ENCODE results near the gene TXNDC17. TPM values are rescaled to one million over a fixed set of nuclear protein-coding genes. Genes with fewer than 3 reads are reported as not detected.

The TXNDC17 gene
- total and polyA plus RNA-seq, 2 of the 13 experiments (the other 11 are each of a cell fraction or from before 2014, with no cell fraction given): 188 to 266 TPM

DNA sequence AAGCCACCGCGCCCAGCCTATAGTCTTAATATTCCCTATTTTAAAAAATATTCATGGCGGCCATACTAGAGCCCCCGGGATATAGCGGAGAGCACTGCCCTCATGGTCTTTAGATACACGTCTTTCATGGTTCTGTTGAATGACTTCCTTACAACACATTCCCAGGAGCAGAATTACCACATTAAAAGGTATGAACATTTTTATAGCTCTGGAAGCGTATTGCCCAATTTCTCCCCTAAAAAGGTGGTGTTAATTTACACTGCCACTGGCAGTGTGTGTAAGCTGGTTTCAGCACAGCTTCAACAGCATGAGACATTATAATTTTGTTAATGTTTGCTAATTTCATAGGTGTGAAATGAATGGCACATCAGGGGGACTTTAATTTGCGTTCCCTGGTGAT is 29.7 kb downstream of the TXNDC17 start (continued):
- TF ChIP-seq NR2C2 (CRISPR knock-in tag; IDR thresholded peaks at IDR 0.05; ENCODE audit: borderline replicate concordance): no peak
- TF ChIP-seq ZNF354B (CRISPR knock-in tag; IDR thresholded peaks at IDR 0.05): no peak
- no peak for TF ChIP-seq CBFB (CRISPR knock-in tag; IDR thresholded peaks at IDR 0.05)
- TF ChIP-seq, protein P1, sequence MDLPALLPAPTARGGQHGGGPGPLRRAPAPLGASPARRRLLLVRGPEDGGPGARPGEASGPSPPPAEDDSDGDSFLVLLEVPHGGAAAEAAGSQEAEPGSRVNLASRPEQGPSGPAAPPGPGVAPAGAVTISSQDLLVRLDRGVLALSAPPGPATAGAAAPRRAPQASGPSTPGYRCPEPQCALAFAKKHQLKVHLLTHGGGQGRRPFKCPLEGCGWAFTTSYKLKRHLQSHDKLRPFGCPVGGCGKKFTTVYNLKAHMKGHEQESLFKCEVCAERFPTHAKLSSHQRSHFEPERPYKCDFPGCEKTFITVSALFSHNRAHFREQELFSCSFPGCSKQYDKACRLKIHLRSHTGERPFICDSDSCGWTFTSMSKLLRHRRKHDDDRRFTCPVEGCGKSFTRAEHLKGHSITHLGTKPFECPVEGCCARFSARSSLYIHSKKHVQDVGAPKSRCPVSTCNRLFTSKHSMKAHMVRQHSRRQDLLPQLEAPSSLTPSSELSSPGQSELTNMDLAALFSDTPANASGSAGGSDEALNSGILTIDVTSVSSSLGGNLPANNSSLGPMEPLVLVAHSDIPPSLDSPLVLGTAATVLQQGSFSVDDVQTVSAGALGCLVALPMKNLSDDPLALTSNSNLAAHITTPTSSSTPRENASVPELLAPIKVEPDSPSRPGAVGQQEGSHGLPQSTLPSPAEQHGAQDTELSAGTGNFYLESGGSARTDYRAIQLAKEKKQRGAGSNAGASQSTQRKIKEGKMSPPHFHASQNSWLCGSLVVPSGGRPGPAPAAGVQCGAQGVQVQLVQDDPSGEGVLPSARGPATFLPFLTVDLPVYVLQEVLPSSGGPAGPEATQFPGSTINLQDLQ (CRISPR knock-in tag; IDR thresholded peaks at IDR 0.05): no peak
- TF ChIP-seq, protein P2, sequence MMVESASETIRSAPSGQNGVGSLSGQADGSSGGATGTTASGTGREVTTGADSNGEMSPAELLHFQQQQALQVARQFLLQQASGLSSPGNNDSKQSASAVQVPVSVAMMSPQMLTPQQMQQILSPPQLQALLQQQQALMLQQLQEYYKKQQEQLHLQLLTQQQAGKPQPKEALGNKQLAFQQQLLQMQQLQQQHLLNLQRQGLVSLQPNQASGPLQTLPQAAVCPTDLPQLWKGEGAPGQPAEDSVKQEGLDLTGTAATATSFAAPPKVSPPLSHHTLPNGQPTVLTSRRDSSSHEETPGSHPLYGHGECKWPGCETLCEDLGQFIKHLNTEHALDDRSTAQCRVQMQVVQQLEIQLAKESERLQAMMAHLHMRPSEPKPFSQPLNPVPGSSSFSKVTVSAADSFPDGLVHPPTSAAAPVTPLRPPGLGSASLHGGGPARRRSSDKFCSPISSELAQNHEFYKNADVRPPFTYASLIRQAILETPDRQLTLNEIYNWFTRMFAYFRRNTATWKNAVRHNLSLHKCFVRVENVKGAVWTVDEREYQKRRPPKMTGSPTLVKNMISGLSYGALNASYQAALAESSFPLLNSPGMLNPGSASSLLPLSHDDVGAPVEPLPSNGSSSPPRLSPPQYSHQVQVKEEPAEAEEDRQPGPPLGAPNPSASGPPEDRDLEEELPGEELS (CRISPR knock-in tag; IDR thresholded peaks at IDR 0.05): no peak
- no peak for TF ChIP-seq FOXK1 (CRISPR knock-in tag; IDR thresholded peaks at IDR 0.05; ENCODE audit: borderline replicate concordance, low read depth)
- TF ChIP-seq AGO1 (IDR thresholded peaks at IDR 0.05; ENCODE audit: low read depth, low read length, poor library complexity, severe bottlenecking): no peak
- no peak for TF ChIP-seq ZNF124 (CRISPR knock-in tag; IDR thresholded peaks at IDR 0.05)
- no peak for TF ChIP-seq RBAK (CRISPR knock-in tag; IDR thresholded peaks at IDR 0.05)
- no peak for TF ChIP-seq KMT2A (CRISPR knock-in tag; IDR thresholded peaks at IDR 0.05)
- TF ChIP-seq, protein P3, sequence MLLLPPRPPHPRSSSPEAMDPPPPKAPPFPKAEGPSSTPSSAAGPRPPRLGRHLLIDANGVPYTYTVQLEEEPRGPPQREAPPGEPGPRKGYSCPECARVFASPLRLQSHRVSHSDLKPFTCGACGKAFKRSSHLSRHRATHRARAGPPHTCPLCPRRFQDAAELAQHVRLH (CRISPR knock-in tag; IDR thresholded peaks at IDR 0.05; ENCODE audit: borderline replicate concordance, low read depth): no peak
- TF ChIP-seq, protein P4, sequence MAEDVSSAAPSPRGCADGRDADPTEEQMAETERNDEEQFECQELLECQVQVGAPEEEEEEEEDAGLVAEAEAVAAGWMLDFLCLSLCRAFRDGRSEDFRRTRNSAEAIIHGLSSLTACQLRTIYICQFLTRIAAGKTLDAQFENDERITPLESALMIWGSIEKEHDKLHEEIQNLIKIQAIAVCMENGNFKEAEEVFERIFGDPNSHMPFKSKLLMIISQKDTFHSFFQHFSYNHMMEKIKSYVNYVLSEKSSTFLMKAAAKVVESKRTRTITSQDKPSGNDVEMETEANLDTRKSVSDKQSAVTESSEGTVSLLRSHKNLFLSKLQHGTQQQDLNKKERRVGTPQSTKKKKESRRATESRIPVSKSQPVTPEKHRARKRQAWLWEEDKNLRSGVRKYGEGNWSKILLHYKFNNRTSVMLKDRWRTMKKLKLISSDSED (CRISPR knock-in tag; IDR thresholded peaks at IDR 0.05): no peak
- TF ChIP-seq ZNF557 (CRISPR knock-in tag; IDR thresholded peaks at IDR 0.05): no peak

Measured in HepG2 (cell line).